GM12801 (cell line): Measurements from ENCODE around the gene CEP63.

ENCODE experiments used
- CTCF ChIP-seq: IDR thresholded peaks from one replicate; pipeline ENCODE4 v1.5.1; 2011; ENCODE audit warnings: control low read depth; ENCODE audit not compliant: insufficient read length; ENCODE audit errors: extremely low read depth

Gene CEP63

GRCh38 chr3:134576426-134576825 lies 90.6 kb downstream of the CEP63 start:
- TF ChIP-seq CTCF, result no peak

- no peak for TF ChIP-seq CTCF
Observed at GRCh38 chr3:134576831-134577230, 91.0 kb downstream of the CEP63 start.

GRCh38 chr3:134579141-134579665 lies 93.3 kb downstream of the CEP63 start:
- no peak for TF ChIP-seq CTCF

- TF ChIP-seq CTCF, result no peak
Observed at GRCh38 chr3:134590766-134591165, 104.9 kb downstream of the CEP63 start.

GRCh38 chr3:134592806-134593205 lies 106.9 kb downstream of the CEP63 start:
- TF ChIP-seq CTCF, result no peak

GRCh38 chr3:134594331-134594741 lies 108.5 kb downstream of the CEP63 start:
- TF ChIP-seq CTCF, result no peak

- no peak for TF ChIP-seq CTCF
Observed at GRCh38 chr3:134597390-134597970, 111.6 kb downstream of the CEP63 start.
